HS-27A (cell line): ENCODE results near the gene BCL7A.

Experiments used
- DNase-seq: peaks from one replicate; pipeline ENCODE4 v3.0.0-alpha.2; 2012; ENCODE audit warnings: low read depth, missing footprints

BCL7A gene

DNA sequence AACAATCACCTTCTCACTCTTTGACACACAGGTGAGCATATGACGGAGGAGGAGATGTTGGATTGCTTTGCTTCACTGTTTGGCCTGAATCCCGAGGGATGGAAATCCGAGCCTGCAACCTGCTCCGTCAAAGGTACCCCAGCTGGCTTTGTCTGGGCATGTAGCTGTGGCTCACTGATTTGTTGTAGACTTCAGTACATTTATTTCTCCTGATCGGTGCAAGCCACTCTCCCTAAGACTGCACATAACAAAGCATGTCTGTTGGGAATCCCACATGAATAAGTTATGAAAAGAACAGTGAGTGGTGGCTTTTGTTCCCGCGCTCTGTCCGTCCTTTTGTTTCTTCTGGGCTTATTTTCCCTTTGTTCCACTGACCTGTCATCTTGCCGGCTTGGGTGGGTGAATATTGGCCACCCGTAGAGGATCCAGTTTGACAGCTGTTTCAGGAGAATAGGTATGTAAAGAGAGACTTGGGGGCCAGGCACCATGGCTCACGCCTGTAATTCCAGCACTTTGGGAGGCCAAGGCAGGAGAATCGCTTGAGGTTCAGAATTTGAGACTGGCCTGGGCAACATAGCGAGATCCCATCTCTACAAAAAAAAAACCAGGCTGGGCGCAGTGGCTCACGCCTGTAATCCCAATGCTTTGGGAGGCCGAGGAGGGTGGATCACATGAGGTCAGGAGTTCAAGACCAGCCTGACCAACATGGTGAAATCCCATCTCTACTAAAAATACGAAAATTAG, 20.0 kb upstream of the BCL7A start:
- no peak for DNase-seq

DNA sequence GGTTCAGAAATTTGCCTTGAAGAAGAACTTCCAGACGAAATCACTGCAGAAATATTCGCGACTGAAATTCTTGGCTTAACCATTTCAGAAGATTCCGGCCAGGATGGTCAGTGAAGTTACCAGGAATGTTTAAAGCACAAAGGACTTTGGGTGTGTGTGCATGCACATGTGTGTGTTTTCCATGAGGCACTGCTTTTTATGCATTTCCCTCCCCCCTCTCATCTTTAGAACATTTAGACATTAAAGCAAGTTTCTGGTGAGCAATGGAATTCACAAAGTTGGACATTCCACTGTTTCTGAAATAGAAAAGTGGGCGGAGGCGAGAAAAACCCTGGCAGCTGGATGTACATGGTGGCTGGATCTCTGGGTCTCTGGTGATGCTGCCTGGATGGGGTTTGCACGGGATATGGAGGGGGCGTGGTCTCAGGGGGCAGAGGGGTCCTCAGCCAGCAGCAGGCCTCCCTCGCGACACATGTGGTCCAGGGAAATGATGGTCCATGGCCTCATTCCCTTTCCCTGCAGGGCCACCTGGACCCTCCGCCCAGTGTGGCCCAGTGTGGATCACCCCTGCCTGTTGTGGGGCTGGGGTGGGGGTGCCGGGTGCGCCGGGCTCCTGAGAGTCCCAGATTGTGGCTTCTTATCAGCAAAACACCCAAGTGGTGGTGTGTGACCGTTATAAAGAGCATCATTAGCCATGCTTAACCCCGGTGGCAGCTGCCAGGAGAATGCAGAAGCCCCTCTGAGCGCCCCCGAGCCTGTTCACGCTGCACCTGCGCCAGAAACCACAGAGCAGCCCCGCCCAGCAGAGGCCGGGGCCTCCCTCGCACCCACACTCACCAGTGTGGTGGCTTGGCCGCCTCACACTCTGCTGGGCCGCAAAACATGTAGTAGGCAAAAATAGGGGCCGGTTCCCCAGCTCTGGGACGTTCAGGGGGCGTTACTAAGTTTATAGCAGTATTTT, 17.8 kb upstream of the BCL7A start:
- DNase-seq: no peak

DNA sequence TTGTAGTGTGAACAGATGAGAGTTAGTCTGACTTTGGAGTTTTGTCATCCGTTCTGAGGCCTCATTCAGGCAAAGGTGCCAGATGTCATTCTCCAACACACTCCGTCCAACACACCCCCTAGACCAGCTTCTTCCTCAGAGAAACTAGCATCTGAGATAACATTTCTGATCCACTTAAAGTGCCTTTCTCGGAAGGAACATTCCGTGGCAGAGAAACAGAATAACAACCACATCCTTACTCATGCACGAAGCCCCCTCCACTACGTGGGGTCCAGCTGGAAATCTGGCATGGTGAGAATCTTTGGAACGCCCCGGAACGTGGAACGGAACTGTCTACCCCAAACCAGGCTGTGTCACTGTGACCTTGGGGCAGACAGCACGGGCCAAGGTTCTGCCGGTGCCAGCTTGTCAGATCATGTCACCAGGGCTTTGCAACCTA, 17.0 kb upstream of the BCL7A start:
- DNase-seq: no peak

DNA sequence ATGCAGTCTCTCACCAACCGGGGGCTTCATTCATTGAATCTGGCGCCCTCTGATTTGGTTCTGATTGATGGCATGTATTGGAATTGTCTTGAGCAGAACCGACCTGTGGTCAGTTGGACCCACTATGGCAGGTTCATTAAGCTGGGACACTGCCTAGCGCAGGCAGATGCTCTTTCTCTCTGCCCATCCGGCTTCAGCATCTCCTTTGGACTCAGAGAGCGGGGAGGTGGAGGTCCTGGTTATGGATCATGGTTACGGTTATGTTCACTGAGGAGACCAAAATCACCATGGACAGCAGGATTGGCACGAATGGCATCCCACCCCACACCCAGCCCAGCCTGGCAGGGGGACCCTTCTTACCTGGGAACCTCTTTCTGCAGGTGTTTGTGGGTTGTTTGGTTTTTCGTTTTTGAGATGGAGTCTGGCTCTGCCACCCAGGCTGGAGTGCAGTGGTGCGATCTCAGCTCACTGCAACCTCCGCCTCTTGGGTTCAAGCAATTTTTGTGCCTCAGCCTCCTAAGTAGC, 16.4 kb upstream of the BCL7A start:
- DNase-seq: no peak

DNA sequence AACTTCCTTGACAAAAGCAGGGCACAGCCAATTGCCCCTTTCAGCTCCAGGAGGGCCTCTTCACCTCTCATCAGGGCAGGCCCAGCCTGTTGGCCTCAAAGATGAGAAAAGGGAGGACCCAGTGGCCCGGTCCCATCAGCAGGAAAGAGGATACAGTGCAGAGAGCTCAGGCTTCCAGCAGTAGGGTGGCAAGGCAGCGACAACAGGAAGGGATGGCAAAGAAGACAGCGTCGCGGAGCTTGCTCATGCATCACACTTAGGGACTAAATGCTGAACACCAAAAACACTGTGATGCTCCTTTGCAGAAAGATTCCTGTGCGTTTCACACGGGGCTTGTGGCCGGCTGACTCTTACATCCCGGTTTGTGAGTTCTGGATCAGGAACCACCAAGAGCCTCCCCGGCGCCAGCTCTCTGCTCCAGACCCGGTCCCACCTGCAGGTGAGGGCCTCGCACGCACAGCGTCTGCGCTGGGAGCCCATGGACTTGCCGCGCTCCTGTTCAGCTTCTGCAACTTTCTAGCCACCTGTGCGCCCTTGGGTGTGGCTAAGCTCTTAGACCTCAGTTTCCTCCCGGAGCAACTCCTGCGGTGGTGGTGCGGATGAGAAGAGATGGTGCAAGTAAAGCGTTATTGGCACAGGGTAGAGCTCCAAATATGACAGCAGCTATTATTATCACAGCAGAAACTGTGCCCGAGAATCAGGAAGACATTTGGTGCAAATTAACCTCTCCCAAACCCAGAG, 15.3 kb upstream of the BCL7A start:
- DNase-seq: no peak

DNA sequence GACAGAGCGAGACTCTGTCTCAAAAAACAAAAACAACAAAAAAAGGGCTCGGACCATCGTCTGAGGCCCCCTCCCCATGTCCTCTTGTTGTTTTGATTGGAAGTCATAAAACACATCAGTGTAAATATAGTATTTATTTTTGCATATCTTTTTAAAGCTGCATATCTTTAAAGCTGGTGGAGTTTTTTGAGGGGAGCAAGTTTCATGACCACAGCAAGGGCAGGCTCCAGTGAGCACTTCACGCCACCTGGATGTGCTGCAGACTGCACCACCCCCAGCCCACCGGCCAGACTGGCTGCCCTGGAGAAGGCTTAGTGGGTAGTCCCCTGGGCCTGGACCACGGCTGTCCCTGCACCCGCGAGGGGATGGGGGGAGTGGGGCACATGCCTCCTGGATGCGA, 11.9 kb upstream of the BCL7A start:
- DNase-seq: no peak

DNA sequence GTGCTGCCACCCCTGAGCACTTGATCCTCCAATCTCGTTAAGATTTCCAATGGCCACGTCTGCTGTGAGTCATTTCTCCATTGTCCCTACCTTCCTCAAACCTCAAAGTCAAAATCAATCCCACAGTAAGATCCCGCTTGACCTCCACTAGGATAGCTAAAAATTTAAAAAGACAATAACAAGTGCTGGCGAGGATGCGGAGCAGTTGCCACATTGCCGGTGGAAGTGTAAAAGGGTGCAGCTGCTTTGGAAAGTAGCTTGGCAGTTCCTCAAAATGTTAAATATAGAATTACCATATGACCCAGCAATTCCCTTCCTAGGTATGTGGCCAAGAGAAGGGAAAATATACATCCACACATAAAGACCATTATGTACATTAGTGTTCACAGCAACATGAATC, 9.5 kb upstream of the BCL7A start:
- DNase-seq: no peak

DNA sequence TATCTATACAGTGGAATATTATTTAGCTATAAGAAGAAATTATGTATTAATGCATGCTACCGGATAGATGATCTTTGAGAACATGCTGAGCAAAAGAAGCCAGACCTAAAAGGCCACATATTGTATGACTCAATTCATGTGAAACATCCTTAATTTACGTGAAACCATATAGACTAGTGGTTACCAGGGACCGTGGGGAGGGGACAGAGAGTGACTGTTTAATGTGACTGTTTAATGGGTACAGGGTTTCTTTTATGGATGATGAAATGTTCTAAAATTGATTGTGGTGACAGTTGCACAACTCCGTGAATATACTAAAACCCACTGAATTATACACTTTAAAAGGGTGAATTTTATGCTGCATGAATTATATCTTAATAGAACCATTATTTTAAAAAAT, 8.5 kb upstream of the BCL7A start:
- DNase-seq: no peak

DNA sequence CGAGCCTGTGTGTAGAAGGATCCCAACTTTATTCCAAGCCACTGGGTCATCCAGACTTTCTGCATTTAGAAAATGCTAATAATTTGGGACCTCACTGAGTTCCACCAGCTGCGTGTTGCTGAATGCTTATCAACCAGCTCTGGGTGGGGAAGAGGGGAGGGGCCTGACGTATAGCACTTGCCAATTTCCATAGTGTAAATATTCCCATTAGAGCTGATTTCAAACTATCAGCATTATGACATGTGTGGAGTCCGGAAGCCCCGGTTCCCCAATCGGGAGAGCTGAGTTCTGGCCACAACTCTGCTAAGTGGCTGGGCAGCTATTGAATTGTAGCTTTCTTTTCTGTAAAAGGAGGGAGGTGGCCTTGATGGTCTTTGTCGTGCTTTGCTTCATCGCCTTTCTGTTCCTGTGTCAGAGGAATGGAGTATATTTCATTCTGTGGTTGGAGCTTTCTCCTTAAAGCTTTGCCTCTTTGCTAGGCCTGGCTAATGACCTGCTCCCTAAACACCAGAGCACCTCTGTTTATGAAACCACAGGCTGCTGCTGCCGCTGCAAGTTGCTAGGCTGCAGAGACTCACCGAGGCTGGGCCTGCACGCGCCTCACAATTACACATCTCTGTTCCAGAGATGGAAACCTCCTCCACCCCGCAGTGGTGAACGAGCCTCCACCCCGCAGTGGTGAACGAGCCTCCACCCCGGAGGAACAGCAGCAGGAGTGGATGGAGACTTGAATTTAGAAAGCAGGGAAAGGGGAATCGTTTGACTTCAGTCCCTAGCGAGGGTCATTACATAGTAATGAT, 7.7 kb upstream of the BCL7A start:
- no peak for DNase-seq

DNA sequence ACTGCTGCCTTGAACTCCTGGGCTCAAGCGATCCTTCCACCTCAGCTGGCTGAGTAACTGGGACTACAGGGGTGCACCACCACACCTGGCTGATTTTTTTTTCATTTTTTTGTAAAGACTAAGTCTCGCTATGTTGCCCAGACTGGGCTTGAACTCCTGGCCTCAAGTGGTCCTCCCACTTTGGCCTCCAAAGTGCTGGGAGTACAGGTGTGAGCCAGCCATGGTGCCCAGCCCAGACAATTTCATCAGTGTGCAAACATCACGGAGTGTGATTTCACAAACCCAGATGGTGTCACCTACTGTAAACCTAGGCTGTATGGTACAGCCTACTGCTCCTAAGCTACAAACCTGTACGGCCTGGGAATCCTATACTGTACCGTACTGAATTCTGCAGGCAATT, 6.9 kb upstream of the BCL7A start:
- no peak for DNase-seq

DNA sequence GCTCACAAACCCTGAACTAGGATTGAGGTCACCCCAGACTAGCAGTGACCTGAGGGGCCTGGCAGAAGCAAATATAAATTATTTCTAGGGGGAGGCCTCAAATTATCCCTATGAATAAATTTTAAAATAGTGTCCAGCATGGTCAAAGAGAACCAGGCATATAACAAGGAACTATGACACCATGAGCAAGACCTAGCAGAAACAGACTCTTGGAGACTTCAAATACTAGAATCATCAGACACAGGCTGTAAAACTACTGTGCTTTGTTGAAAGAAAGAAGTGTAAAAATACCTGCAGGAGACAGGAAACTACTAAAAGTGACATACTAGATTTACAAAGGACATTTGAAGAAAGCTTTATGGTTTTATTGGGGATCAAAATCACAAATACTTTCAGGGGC, 3.2 kb upstream of the BCL7A start:
- no peak for DNase-seq

DNA sequence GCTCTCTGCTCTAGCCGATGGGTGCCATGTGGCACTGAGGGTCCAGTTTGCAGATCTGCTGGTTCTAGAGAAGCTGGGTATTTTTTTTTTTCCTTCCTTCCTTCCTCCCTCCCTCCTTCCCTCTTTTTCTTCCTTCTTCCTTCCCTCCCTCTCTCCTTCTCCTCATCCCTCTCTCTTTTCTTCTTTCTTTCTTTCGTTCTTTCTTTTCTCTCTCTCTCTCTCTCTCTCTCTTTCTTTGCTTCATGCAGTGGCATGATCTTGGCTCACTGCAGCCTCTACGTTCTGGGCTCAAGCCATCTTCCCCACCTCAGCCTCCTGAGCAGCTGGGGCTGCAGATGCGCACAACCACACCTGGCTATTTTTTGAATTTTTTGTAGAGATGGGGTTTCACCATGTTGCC, 2.7 kb upstream of the BCL7A start:
- DNase-seq: no peak

DNA sequence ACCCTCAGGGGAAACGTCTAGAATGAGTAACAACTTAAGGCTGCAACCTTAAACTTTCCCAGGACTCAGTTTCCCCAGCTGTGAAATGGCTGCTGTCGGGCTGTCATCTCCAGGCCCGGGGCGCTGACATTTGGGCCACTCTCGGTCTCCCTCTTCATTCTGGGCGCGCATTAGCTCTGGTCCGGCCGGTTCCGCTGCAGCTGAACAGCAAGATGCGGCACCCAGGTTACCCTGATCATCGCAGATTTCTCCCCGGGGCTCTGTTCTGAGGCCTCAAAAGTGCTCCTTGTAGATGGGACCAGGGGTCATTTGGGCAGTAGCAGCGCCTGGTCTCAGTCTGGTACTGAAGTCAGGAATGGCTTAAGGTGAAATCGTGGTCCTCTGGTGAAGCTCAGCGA, 890 bp upstream of the BCL7A start:
- DNase-seq: no peak

DNA sequence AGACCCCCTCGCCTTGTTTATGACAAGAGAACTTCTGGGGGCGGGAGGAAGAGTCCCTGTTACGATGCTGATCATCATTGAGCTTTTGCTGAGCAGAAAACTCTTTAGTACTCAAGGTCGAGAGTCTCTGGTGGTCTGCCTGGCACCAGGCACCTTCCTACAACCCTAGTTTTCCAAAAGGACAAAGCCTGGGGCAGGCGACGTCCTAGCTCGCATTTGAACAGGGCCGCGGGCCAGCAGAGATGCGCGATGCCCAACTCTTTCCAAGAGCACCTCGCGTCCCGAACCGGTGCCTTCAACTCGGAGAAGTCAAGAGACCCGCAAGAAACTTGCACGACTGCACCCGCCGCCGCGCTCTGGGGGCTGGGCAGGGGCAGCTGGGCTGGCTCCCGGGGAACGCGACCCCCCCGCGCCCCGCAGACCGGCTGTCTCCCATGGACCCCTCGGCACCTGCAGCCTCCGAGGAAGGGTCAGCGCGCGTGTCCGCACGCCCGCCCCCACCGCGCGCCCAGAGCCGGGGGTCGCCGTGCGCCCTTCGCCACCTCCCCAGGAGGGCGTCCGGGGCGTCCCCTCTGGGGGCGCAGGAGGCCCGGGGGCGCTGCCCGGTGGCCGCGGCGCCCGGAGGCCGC, 377 bp upstream of the BCL7A start:
- DNase-seq: no peak

DNA sequence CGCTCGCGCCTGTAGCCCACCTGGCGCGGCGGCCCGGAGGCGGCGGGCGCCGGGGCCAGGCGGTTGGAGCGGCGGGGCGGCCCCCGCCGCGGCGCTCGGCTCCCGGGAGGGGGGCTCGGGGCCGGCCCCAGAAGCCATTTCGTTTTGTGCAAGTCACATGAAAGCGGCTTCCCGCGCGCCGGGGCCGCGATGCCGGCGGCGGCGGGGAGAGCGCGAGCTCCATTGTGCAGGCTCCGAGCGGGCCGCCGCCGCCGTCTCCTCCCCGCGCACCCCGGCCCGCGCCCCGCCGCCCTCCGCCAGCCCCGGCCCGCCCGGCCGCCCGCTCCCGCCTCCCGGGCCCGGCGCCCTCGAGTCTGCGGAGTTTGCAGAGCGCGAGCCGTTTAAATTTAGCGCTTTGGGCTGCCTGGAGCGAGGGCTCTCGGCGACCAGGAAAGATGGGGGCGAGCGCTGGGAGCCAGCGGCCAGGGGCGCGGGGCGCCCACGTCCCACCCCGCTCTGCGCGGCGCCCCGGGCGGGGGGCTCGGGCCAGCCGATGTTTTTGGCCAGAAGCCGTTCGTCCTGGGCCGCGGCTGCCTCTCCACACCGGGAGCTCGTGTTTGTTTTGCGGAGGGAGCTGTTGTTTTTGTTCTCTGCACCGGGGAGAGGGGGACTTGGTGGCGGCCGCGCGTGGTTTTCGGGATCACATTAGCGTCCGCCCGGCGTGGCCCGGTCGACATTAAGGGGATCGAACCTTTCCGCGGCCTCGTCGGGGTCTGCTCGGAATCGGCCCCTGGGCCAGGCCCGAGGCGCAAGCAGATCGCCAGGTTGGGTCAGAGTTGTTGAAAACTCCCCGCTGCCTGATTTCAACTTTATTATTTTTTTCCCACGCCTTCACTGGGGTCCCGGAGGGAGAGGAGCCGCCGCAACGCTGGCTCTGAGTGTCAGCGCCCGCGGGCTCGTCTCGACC, 982 bp downstream of the BCL7A start:
- no peak for DNase-seq

DNA sequence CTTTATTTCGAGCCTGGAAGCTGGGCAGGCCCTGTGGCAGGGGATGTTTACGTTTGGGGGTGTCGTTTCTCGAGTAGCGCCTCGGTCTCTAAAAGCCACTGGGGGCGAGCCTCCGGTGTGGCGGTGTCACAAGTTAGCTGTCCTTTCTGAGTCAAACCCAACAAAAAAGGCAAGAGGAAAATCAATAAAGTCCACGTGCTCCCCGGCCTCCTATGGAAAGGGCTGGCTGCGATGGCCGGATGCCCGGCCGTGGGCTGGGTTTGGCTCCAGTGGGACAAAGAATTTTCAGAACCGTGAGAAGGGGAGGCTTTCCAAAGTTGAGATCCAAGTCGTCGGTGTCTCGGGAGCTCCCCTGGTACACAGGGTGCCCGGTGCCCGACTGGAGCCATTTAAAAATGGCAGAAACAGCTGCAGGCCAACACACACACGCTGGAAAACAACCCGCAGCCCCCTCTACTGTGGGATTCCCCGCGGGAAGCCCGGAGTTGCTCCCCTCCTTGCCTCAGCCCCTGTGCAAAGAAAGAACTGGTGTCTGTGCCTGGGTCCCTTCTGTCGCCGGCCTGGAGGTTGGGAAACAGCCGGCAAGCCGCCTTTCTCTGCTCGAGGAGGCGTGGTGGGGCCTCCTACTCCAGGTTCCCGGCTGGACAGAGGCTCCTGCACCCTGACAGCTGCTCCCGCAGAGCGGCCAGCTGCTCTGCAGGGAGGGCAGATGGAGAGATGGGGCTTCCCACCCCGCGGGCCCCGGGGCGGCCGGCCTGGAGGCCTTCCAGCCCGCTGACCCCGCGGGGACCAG, 1.9 kb downstream of the BCL7A start:
- DNase-seq: no peak

DNA sequence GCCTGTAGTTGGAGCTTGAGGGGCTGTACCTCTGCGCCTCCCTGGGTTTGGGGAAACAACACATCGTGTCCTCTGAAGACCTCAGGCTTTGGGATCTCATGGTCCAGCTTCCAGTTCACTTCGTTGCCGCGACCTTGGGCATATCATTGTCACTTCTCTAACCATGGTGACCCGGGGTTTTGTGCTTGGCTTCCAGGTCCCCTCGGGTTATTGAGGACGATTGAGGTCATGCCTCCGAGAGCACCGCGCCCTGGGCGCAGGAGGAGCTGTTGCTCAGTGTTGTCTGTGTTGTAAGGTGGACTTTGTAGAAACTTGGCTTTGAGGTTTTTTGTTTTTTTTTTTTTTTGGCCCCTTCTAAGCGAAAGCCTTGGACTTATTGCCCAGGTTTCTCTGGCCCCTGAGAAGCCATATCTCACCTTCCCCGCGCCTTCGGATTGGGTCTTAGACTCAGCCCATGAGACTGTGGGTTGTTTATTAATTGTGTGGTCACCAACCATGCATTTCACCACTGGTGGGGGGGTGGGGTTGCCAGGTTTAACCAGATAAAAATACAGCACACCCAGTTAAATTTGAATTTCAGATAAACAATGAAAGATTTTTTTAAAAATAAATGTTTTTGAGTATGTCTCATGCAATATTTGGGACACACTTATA, 2.6 kb downstream of the BCL7A start:
- no peak for DNase-seq

DNA sequence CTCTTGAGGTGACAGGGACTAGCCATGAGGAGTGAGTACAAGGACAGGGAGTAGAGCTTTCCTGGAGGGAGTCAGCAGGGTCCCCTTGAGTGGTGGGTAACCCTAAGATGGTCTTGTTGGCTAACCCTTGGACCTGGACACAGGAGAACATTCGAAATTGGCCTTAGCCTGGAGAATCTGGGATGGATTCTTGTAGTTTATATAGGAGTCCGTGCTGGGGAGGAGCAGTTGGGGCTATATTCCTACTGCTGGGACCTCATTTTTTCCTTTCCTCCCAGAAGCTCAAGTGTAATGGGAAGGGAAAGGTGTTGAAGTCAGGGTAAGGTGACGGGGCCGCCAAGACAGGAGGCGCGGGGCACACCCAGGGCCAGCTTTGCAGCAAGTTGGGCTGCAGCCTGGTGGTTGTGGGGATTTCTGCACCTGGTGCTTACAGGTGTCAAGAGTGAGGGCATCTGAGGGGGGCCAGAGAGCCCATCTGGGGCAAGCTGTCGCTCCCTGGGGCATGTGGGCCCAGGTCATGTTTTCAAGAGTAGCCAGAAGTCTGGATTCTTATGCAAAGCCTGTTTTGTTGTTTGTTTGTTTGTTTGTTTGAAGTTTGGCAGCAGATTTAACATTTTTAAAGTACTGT, 5.1 kb downstream of the BCL7A start:
- DNase-seq: no peak
